WTC11 (cell line): ENCODE results near the gene HDAC9. TPM values are rescaled to one million over a fixed set of nuclear protein-coding genes. Genes with fewer than 3 reads are reported as not detected.

Source experiments
- ATAC-seq: fragments of 200-7000 bp; cut with Tn5 transposase; 2 replicates; pipeline ENCODE4 v1.10.0; 2021; ENCODE audit warnings: mild to moderate bottlenecking, moderate library complexity
- CTCF ChIA-PET: fragments of 300-600 bp; sonication (Branson Sonifier 250); formaldehyde crosslinking; loops from one replicate; lab custom pipeline; 2021; ENCODE audit warnings: antibody characterized with exemption; lab: Charles Lee
- POLR2A ChIA-PET: fragments of 350-600 bp; sonication (Branson Sonifier 250); formaldehyde crosslinking; loops from one replicate; lab custom pipeline; 2021; ENCODE audit warnings: antibody characterized with exemption; lab: Charles Lee
- DNase-seq: peaks from one replicate; pipeline ENCODE4 v3.0.0; 2021; ENCODE audit warnings: low spot score
- H3K27ac Mint-ChIP-seq: 2 replicates; pipeline ENCODE4 v1.8.0; 2021; ENCODE audit warnings: mixed read lengths
- H3K27me3 Mint-ChIP-seq: 2 replicates; pipeline ENCODE4 v1.8.0; 2021; ENCODE audit warnings: low read depth, mild to moderate bottlenecking, moderate library complexity, mixed read lengths
- H3K36me3 Mint-ChIP-seq: 2 replicates; pipeline ENCODE4 v1.8.0; 2021; ENCODE audit warnings: mixed read lengths
- H3K4me1 Mint-ChIP-seq: 2 replicates; pipeline ENCODE4 v1.8.0; 2022; ENCODE audit warnings: mixed read lengths
- H3K4me3 Mint-ChIP-seq: 2 replicates; pipeline ENCODE4 v1.8.0; 2021; ENCODE audit warnings: mild to moderate bottlenecking, moderate library complexity, mixed read lengths
- H3K9me3 Mint-ChIP-seq: 2 replicates; pipeline ENCODE4 v1.8.0; 2021; ENCODE audit warnings: mixed read lengths
- AFF4 ChIP-seq: sonication (generic); formaldehyde crosslinking; IDR thresholded peaks from 2 replicates; pipeline ENCODE4 v1.8.1; 2023; ENCODE audit warnings: mild to moderate bottlenecking, missing genetic modification reagents, borderline replicate concordance
- E2F4 ChIP-seq: sonication (generic); formaldehyde crosslinking; IDR thresholded peaks from 2 replicates; pipeline ENCODE4 v1.8.1; 2022; ENCODE audit warnings: low read depth, mild to moderate bottlenecking, moderate library complexity, missing genetic modification reagents, borderline replicate concordance
- E2F5 ChIP-seq: sonication (generic); formaldehyde crosslinking; IDR thresholded peaks from 2 replicates; pipeline ENCODE4 v1.8.1; 2022; ENCODE audit warnings: mild to moderate bottlenecking, moderate library complexity, missing genetic modification reagents
- ERG ChIP-seq: fragments of 250-450 bp; sonication (Bioruptor Pico); IDR thresholded peaks from 2 replicates; pipeline ENCODE4 v1.8.0; 2021; ENCODE audit warnings: mild to moderate bottlenecking
- ESRRA ChIP-seq: sonication (generic); formaldehyde crosslinking; IDR thresholded peaks from 2 replicates; pipeline ENCODE4 v1.8.1; 2022; ENCODE audit warnings: mild to moderate bottlenecking, missing genetic modification reagents, borderline replicate concordance
- ETV6 ChIP-seq: sonication (generic); formaldehyde crosslinking; IDR thresholded peaks from 2 replicates; pipeline ENCODE4 v1.8.1; 2022; ENCODE audit warnings: mild to moderate bottlenecking, missing genetic modification reagents
- FOXP1 ChIP-seq: sonication (generic); formaldehyde crosslinking; IDR thresholded peaks from 2 replicates; pipeline ENCODE4 v1.8.0; 2022; ENCODE audit warnings: missing genetic modification reagents, mild to moderate bottlenecking, moderate library complexity, borderline replicate concordance
- HMGXB4 ChIP-seq: sonication (generic); formaldehyde crosslinking; IDR thresholded peaks from 2 replicates; pipeline ENCODE4 v1.8.1; 2023; ENCODE audit warnings: mild to moderate bottlenecking, moderate library complexity, missing genetic modification reagents
- IRF1 ChIP-seq: sonication (generic); formaldehyde crosslinking; IDR thresholded peaks from 2 replicates; pipeline ENCODE4 v1.8.0; 2023; ENCODE audit warnings: missing genetic modification reagents
- JUN ChIP-seq: sonication (generic); formaldehyde crosslinking; IDR thresholded peaks from 2 replicates; pipeline ENCODE4 v1.8.0; 2023; ENCODE audit warnings: mild to moderate bottlenecking, missing genetic modification reagents
- KAT7 ChIP-seq: sonication (generic); formaldehyde crosslinking; IDR thresholded peaks from 2 replicates; pipeline ENCODE4 v1.8.1; 2023; ENCODE audit warnings: missing genetic modification reagents, mild to moderate bottlenecking, borderline replicate concordance
- NFYB ChIP-seq: sonication (generic); formaldehyde crosslinking; conservative IDR thresholded peaks from 2 replicates; pipeline ENCODE4 v1.8.0; 2022; ENCODE audit warnings: low read depth, missing genetic modification reagents
- PRRX2 ChIP-seq: fragments of 250-450 bp; sonication (Bioruptor Pico); IDR thresholded peaks from 2 replicates; pipeline ENCODE4 v1.8.0; 2021; ENCODE audit warnings: mild to moderate bottlenecking
- RORB ChIP-seq: fragments of 250-450 bp; sonication (Bioruptor Pico); IDR thresholded peaks from 2 replicates; pipeline ENCODE4 v1.9.0; 2021; ENCODE audit warnings: mild to moderate bottlenecking
- TP53 ChIP-seq: sonication (generic); formaldehyde crosslinking; IDR thresholded peaks from 2 replicates; pipeline ENCODE4 v1.8.1; 2023; ENCODE audit warnings: mild to moderate bottlenecking, missing genetic modification reagents
- ZNF121 ChIP-seq: sonication (generic); formaldehyde crosslinking; IDR thresholded peaks from 2 replicates; pipeline ENCODE4 v1.8.0; 2023; ENCODE audit warnings: missing genetic modification reagents
- ZNF219 ChIP-seq: sonication (generic); formaldehyde crosslinking; IDR thresholded peaks from 2 replicates; pipeline ENCODE4 v1.8.0; 2023; ENCODE audit warnings: missing genetic modification reagents, mild to moderate bottlenecking, borderline replicate concordance
- ZNF263 ChIP-seq: sonication (generic); formaldehyde crosslinking; IDR thresholded peaks from 2 replicates; pipeline ENCODE4 v1.8.1; 2022; ENCODE audit warnings: low read depth, mild to moderate bottlenecking, moderate library complexity, missing genetic modification reagents
- ZNF423 ChIP-seq: fragments of 250-450 bp; sonication (Bioruptor Pico); IDR thresholded peaks from 2 replicates; pipeline ENCODE4 v2.1.2; 2022; ENCODE audit warnings: mild to moderate bottlenecking, moderate library complexity
- total RNA-seq: library from RNA; stranded (reverse); gene quantifications from 3 replicates; pipeline ENCODE4 v1.2.3, GENCODE V29; 2021
- TF ChIP-seq, protein P1 (sequence below): sonication (generic); formaldehyde crosslinking; IDR thresholded peaks from 2 replicates; pipeline ENCODE4 v1.8.1; 2023; ENCODE audit warnings: mild to moderate bottlenecking, missing genetic modification reagents
- TF ChIP-seq, protein P2 (sequence below): sonication (generic); formaldehyde crosslinking; conservative IDR thresholded peaks from 2 replicates; pipeline ENCODE4 v1.8.1; 2022; ENCODE audit warnings: mild to moderate bottlenecking, missing genetic modification reagents
- TF ChIP-seq, protein P3 (sequence below): sonication (generic); formaldehyde crosslinking; IDR thresholded peaks from 2 replicates; pipeline ENCODE4 v1.8.1; 2022; ENCODE audit warnings: low read depth, missing genetic modification reagents, borderline replicate concordance

Gene HDAC9
- total RNA-seq, 1 experiment from 2014 or later: 18.8 TPM

DNA sequence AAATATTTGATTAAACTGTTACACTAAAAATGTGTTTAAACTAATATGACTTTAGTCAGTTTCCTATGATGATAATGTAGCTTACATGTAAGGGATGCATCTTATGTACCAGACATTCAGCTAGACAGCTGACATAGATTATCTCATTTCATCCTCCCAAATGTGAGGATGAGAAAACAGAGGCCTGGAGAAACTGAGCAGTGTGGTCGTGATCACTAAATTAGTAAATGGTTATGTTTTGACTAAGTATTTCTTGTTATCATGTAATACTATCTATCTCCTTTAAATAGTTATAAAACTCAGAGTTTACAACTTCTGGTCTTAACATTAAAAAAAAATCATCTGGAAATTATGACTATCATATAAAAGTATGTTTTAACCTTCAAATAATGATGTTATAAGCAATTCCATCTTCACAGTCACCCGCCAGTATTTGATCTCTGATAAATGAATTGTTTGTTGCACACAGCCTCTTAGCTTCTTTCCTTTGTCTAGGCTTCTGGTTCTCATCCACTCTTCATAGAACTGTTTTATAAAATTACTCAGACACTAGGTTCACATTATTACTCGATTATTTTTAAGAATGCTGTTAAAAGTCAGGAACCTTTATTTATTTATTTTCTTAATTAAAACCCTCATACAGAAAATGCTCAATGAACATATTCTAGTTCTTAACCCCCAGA, 33.6 kb upstream of the HDAC9 start (continued):
- TF ChIP-seq, protein P1, sequence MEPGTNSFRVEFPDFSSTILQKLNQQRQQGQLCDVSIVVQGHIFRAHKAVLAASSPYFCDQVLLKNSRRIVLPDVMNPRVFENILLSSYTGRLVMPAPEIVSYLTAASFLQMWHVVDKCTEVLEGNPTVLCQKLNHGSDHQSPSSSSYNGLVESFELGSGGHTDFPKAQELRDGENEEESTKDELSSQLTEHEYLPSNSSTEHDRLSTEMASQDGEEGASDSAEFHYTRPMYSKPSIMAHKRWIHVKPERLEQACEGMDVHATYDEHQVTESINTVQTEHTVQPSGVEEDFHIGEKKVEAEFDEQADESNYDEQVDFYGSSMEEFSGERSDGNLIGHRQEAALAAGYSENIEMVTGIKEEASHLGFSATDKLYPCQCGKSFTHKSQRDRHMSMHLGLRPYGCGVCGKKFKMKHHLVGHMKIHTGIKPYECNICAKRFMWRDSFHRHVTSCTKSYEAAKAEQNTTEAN (CRISPR knock-in tag): no peak
- TF ChIP-seq HMGXB4 (CRISPR knock-in tag): no peak
- TF ChIP-seq, protein P2, sequence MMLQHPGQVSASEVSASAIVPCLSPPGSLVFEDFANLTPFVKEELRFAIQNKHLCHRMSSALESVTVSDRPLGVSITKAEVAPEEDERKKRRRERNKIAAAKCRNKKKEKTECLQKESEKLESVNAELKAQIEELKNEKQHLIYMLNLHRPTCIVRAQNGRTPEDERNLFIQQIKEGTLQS (CRISPR knock-in tag): no peak
- no peak for TF ChIP-seq ESRRA (CRISPR knock-in tag)
- no peak for TF ChIP-seq ZNF219 (CRISPR knock-in tag)
- no peak for TF ChIP-seq FOXP1 (CRISPR knock-in tag)
- TF ChIP-seq ZNF121 (CRISPR knock-in tag): no peak

- Mint-ChIP-seq H3K9me3 (no peaks in the 10 kb centered on the region), H3K27ac (no peak overlapping the region), H3K4me1 (no peaks in the 10 kb centered on the region), H3K36me3 (no peaks in the 10 kb centered on the region), H3K4me3 (no peak overlapping the region), H3K27me3 (no peaks in the 10 kb centered on the region)
- POLR2A ChIA-PET: no interaction called here
- CTCF ChIA-PET: no interaction called here
- no peak for DNase-seq
- no peak for ATAC-seq
- TF ChIP-seq NFYB (CRISPR knock-in tag): no peak
- TF ChIP-seq AFF4 (CRISPR knock-in tag): no peak
- TF ChIP-seq IRF1 (CRISPR knock-in tag): no peak
- no peak for TF ChIP-seq ETV6 (CRISPR knock-in tag)
- TF ChIP-seq ERG (CRISPR knock-in tag): no peak
- no peak for TF ChIP-seq ZNF423 (CRISPR knock-in tag)
- no peak for TF ChIP-seq TP53
- TF ChIP-seq ZNF263: no peak
- no peak for TF ChIP-seq PRRX2 (CRISPR knock-in tag)
- no peak for TF ChIP-seq RORB (CRISPR knock-in tag)
- TF ChIP-seq KAT7 (CRISPR knock-in tag): no peak
- no peak for TF ChIP-seq JUN (CRISPR knock-in tag)
- TF ChIP-seq E2F4: no peak
- no peak for TF ChIP-seq E2F5
- TF ChIP-seq, protein P3, sequence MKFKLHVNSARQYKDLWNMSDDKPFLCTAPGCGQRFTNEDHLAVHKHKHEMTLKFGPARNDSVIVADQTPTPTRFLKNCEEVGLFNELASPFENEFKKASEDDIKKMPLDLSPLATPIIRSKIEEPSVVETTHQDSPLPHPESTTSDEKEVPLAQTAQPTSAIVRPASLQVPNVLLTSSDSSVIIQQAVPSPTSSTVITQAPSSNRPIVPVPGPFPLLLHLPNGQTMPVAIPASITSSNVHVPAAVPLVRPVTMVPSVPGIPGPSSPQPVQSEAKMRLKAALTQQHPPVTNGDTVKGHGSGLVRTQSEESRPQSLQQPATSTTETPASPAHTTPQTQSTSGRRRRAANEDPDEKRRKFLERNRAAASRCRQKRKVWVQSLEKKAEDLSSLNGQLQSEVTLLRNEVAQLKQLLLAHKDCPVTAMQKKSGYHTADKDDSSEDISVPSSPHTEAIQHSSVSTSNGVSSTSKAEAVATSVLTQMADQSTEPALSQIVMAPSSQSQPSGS (CRISPR knock-in tag): no peak
Observed at GRCh38 chr7:18464830-18465229, 30.7 kb upstream of the HDAC9 start.
